ENCODE results near the gene LHFPL3.

The LHFPL3 gene

GRCh38 chr7:104777301-104777800, 448.9 kb downstream of the LHFPL3 start:
- Histone ChIP-seq H3K9me3 (ENCODE audit: severe bottlenecking) (no peaks in the 10 kb centered on the region), H3K27ac (no peak overlapping the region), H3K36me3 (no peaks in the 10 kb centered on the region), H3K4me3 (ENCODE audit: low read depth, low read length) (no peak overlapping the region), H3K27me3 (ENCODE audit: insufficient read depth, low read depth, severe bottlenecking) (no peaks in the 10 kb centered on the region)
- no peak for DNase-seq
- no peak for TF ChIP-seq CTCF (IDR thresholded peaks at IDR 0.05; ENCODE audit: low read depth, low read length)

GRCh38 chr7:104779888-104780287, 451.5 kb downstream of the LHFPL3 start:
- no peak overlapping the region for H3K27ac ChIP-seq
- no peak for TF ChIP-seq CTCF (IDR thresholded peaks at IDR 0.05; ENCODE audit: low read depth, low read length)
- DNase-seq: no peak
- H3K36me3 ChIP-seq: no peaks in the 10 kb centered on the region
- no peaks in the 10 kb centered on the region for H3K27me3 ChIP-seq (ENCODE audit: insufficient read depth, low read depth, severe bottlenecking)
- no peak overlapping the region for H3K4me3 ChIP-seq (ENCODE audit: low read depth, low read length)
- H3K9me3 ChIP-seq (ENCODE audit: severe bottlenecking): no peaks in the 10 kb centered on the region

GRCh38 chr7:104784686-104785085, 456.3 kb downstream of the LHFPL3 start:
- Histone ChIP-seq H3K4me3 (ENCODE audit: low read depth, low read length) (no peak overlapping the region), H3K27me3 (ENCODE audit: insufficient read depth, low read depth, severe bottlenecking) (no peaks in the 10 kb centered on the region), H3K36me3 (no peaks in the 10 kb centered on the region), H3K27ac (no peak overlapping the region), H3K9me3 (ENCODE audit: severe bottlenecking) (no peaks in the 10 kb centered on the region)
- DNase-seq: no peak
- TF ChIP-seq CTCF (IDR thresholded peaks at IDR 0.05; ENCODE audit: low read depth, low read length): no peak

- Histone ChIP-seq H3K4me3 (ENCODE audit: low read depth, low read length) (no peak overlapping the region), H3K9me3 (ENCODE audit: severe bottlenecking) (no peaks in the 10 kb centered on the region), H3K27ac (no peak overlapping the region), H3K27me3 (ENCODE audit: insufficient read depth, low read depth, severe bottlenecking) (no peaks in the 10 kb centered on the region), H3K36me3 (no peaks in the 10 kb centered on the region)
- TF ChIP-seq CTCF (IDR thresholded peaks at IDR 0.05; ENCODE audit: low read depth, low read length): no peak
- DNase-seq: no peak
Observed at GRCh38 chr7:104789780-104790179, 461.4 kb downstream of the LHFPL3 start.

- H3K9me3 ChIP-seq (ENCODE audit: severe bottlenecking): no peaks in the 10 kb centered on the region
- H3K4me3 ChIP-seq (ENCODE audit: low read depth, low read length): no peak overlapping the region
- no peak for DNase-seq
- no peak for TF ChIP-seq CTCF (IDR thresholded peaks at IDR 0.05; ENCODE audit: low read depth, low read length)
- no peak overlapping the region for H3K27ac ChIP-seq
- H3K36me3 ChIP-seq: no peaks in the 10 kb centered on the region
- no peaks in the 10 kb centered on the region for H3K27me3 ChIP-seq (ENCODE audit: insufficient read depth, low read depth, severe bottlenecking)
Observed at GRCh38 chr7:104790440-104790839, 462.0 kb downstream of the LHFPL3 start.

- Histone ChIP-seq H3K4me3 (ENCODE audit: low read depth, low read length) (no peak overlapping the region), H3K27me3 (ENCODE audit: insufficient read depth, low read depth, severe bottlenecking) (no peaks in the 10 kb centered on the region), H3K27ac (no peak overlapping the region), H3K9me3 (ENCODE audit: severe bottlenecking) (no peaks in the 10 kb centered on the region), H3K36me3 (no peaks in the 10 kb centered on the region)
- TF ChIP-seq CTCF (IDR thresholded peaks at IDR 0.05; ENCODE audit: low read depth, low read length): no peak
- no peak for DNase-seq
Observed at GRCh38 chr7:104791080-104791479, 462.7 kb downstream of the LHFPL3 start.
